Kidney (tissue), 14 donors: ENCODE data around the gene PLXNA1. TPM values are rescaled to one million over a fixed set of nuclear protein-coding genes. Genes with fewer than 3 reads are reported as not detected.

ENCODE experiments used
- DNase-seq, 5 donors: peaks; one replicate each; pipeline ENCODE4 v3.0.0-alpha.2; 2013 to 2020
- FAIRE-seq: peaks from 2 replicates; lab custom pipeline; 2012; peaks lifted over from hg19 to GRCh38; lab: Jason Lieb, UNC
- H3K27ac ChIP-seq, 2 donors: one replicate each; pipeline ENCODE4 v1.7.0; 2013; ENCODE audit warnings: low read depth in 2 of 2, low read length in 2 of 2, inconsistent platforms in 1 of 2
- H3K27me3 ChIP-seq: one replicate; pipeline ENCODE4 v1.7.1; 2013; ENCODE audit warnings: low read length, inconsistent platforms; ENCODE audit not compliant: control insufficient read depth, insufficient read depth
- H3K36me3 ChIP-seq, 3 donors: one replicate each; pipeline versions ENCODE4 v1.7.0 to v1.7.1; 2013; ENCODE audit warnings: low read length in 3 of 3, control low read depth in 1 of 3, inconsistent platforms in 1 of 3; ENCODE audit not compliant: insufficient read depth in 3 of 3, control insufficient read depth in 2 of 3
- H3K4me1 ChIP-seq, 3 donors: one replicate each; pipeline versions ENCODE4 v1.7.0 to v1.7.1; 2013; ENCODE audit warnings: low read length in 3 of 3, inconsistent platforms in 1 of 3, low read depth in 1 of 3; ENCODE audit not compliant: control insufficient read depth in 2 of 3, insufficient read depth in 2 of 3
- H3K4me3 ChIP-seq, 3 donors: one replicate each; pipeline versions ENCODE4 v1.7.0 to v1.8.1; 2013; ENCODE audit warnings: low read length in 3 of 3, control low read depth in 1 of 3, inconsistent platforms in 1 of 3
- H3K9ac ChIP-seq, 3 donors: one replicate each; pipeline versions ENCODE4 v1.7.0 to v1.7.1; 2013; ENCODE audit warnings: low read length in 3 of 3, control low read depth in 1 of 3, inconsistent platforms in 1 of 3
- H3K9me3 ChIP-seq, 3 donors: one replicate each; pipeline versions ENCODE4 v1.7.0 to v1.7.1; 2013; ENCODE audit warnings: low read length in 3 of 3, control low read depth in 1 of 3, inconsistent platforms in 1 of 3; ENCODE audit not compliant: control insufficient read depth in 2 of 3, insufficient read depth in 1 of 3
- intact Hi-C: fragments of 100-400 bp; cut with DNase I; formaldehyde crosslinking; loops from one replicate; pipeline ENCODE4 v1.11.1; 2022
- polyA plus RNA-seq: library from polyadenylated mRNA; stranded (reverse); fragments of 350-450 nt; fragmentation: Illumina TruSeq; extraction: RNeasy Lipid Tissue Mini Kit (QIAGEN cat#74804); gene quantifications from one replicate; pipeline ENCODE4 v1.2.3, GENCODE V29; 2014; ENCODE audit warnings: low read depth, low replicate concordance; ENCODE audit not compliant: insufficient read depth
- total RNA-seq: library from RNA; stranded (reverse); fragmentation: NEBNext Ultra II Directional; extraction: Animal tissue kit (Norgen Biotek cat#: 25700); gene quantifications from one replicate; pipeline ENCODE4 v1.2.1, GENCODE V29; 2021
- TF ChIP-seq, protein P1 (sequence below): IDR thresholded peaks from 3 replicates; pipeline ENCODE4 v1.5.1; 2012; ENCODE audit warnings: mild to moderate bottlenecking, moderate library complexity, borderline replicate concordance; ENCODE audit not compliant: insufficient read depth; ENCODE audit errors: extremely low read depth
- donor health status: control.
- donor health status: control.
- donor health status: control.
- donor health status: control.
- donor health status: control.
- donor health status: DM: yes; HTN: yes; CAD: no.
- donor health status: Normal renal cell carcinoma (clear cell type).

The PLXNA1 gene
- total and polyA plus RNA-seq, 2 donors from 2014 or later = 5.3 to 29.0 TPM

DNA sequence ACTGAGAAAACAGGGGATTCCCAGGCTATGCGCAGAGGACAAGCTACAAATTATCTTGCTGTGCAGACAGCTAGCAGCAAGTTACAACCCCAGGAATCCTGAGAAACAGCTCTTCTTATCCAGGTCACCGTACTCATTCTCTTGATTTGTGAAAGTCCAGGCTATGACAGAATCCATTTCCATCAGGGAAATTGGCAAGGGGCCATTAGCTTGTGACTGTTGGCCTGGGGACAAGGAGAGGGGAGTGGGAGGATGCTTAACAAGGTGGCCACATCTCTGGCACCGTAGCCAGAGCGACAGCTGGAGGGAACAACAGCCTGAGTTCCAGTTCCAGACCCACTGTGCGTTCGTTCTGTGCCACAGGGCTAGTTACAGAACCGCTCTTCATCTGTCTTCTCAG, 44.9 kb upstream of the PLXNA1 start:
- H3K4me3 ChIP-seq = no peak overlapping the region
- FAIRE-seq (no peak), DNase-seq (peak in 1 of 5 donors; percentile 34)
- no peaks in the 10 kb centered on the region for H3K36me3 ChIP-seq
- TF ChIP-seq, protein P1, sequence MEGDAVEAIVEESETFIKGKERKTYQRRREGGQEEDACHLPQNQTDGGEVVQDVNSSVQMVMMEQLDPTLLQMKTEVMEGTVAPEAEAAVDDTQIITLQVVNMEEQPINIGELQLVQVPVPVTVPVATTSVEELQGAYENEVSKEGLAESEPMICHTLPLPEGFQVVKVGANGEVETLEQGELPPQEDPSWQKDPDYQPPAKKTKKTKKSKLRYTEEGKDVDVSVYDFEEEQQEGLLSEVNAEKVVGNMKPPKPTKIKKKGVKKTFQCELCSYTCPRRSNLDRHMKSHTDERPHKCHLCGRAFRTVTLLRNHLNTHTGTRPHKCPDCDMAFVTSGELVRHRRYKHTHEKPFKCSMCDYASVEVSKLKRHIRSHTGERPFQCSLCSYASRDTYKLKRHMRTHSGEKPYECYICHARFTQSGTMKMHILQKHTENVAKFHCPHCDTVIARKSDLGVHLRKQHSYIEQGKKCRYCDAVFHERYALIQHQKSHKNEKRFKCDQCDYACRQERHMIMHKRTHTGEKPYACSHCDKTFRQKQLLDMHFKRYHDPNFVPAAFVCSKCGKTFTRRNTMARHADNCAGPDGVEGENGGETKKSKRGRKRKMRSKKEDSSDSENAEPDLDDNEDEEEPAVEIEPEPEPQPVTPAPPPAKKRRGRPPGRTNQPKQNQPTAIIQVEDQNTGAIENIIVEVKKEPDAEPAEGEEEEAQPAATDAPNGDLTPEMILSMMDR = no peak
- no peaks in the 10 kb centered on the region for H3K9me3 ChIP-seq
- H3K27ac ChIP-seq = no peak overlapping the region
- H3K4me1 ChIP-seq = peaks cover 0 to 6% (median 0%) of the 10 kb centered on the region in 3 donors
- H3K27me3 ChIP-seq = peaks cover 2% of the 10 kb centered on the region
- intact Hi-C loops = no loop called here
- no peak overlapping the region for H3K9ac ChIP-seq

DNA sequence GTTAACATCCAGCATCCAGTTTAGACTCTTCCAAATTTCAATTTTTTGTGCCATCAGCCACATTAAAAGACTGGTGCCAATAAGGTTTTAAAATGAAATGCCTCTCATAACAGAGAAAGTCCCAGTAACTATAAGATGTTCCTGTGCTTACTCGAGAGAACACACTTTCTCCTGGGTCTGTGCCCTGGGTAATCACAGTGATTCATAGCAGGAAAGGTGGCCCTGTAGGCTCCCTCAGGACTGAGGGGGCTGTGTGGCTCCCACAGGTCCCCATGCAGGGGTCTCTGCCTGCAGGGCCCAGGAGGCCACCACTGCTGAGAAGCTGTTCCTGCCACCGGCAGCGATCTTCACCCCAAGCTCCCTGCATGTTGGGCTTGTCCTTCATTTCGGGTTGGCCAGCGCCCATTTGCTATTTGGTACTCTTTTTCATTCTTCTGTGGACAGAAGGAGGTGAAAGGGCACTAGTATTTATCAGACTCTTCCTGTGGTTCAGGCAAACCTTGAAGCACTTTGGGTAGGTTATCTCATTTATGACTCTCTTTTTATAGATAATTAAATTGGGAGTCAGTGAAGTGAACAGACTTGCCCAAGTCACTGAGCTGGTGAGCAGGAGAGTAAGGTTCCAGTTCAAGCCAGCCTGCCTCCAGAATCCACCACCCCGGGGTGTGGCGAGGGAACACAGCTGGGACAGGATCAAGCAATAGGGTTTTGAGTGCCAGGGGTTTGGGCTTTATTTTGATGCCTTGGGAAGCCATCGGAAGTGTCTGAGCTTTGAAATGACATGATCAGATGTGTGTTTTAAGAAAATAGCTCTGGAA, 44.2 kb upstream of the PLXNA1 start:
- no peak for DNase-seq
- H3K4me3 ChIP-seq = no peak overlapping the region
- H3K9me3 ChIP-seq = no peaks in the 10 kb centered on the region
- H3K27me3 ChIP-seq = peaks cover 2% of the 10 kb centered on the region
- H3K27ac ChIP-seq = no peak overlapping the region
- H3K36me3 ChIP-seq = no peaks in the 10 kb centered on the region
- intact Hi-C loops = no loop called here
- no peak overlapping the region for H3K9ac ChIP-seq
- peaks cover 0 to 6% (median 0%) of the 10 kb centered on the region in 3 donors for H3K4me1 ChIP-seq
- TF ChIP-seq, protein P1 = no peak
- FAIRE-seq = no peak

DNA sequence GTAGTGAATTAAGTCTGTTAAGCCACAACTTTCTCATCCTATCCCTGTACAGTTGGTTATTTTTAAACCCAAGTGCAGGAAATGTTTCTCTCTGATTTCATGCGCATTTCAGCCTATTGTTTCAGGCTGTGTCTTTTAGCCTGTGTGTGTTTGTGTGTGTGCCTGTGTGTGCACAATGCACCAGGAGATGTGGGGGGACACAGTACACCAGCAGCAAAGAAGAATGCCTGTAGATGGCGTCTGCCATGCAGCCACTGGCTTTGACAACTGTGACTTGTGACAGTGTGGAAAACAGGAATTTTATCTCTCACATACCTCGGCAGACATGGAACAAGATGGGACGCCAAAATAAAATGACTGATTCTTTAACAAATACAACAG, 43.6 kb upstream of the PLXNA1 start:
- Histone ChIP-seq H3K4me1 (peaks cover 0 to 6% (median 0%) of the 10 kb centered on the region in 3 donors), H3K27me3 (peaks cover 2% of the 10 kb centered on the region), H3K4me3 (no peak overlapping the region), H3K27ac (no peak overlapping the region), H3K36me3 (no peaks in the 10 kb centered on the region), H3K9me3 (no peaks in the 10 kb centered on the region), H3K9ac (no peak overlapping the region)
- TF ChIP-seq, protein P1 = peak; percentile 15
- intact Hi-C loops = no loop called here
- no peak for FAIRE-seq
- DNase-seq = peak in 1 of 5 donors; percentile 30
